ENCODE data around the gene HIF3A.
"Not testable (repeated sequence)": the region's sequence is repeated elsewhere in the genome, so short reads cannot be mapped to it uniquely, and the experiment has no call there.

Gene HIF3A

DNA sequence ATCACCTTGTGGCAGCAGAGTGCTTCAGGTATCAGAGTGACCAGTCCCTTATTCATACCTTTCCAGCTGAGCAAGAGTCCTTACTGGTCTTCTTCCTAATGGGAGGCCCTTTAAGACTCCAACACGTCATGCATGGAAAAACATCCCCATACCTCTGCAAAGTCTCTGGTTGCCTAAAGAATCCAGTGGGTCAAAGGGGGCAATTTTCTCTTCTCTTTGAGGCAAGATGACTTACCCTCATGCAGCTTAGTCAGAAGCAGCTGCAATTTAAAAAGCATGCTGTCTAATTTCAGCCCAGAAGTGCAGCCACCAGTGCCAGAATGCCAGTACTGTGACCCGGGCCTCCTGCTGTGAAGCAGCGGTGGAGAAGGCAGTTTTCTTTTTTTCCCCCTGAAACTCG, 68.7 kb downstream of the HIF3A start:
- no peak for DNase-seq

DNA sequence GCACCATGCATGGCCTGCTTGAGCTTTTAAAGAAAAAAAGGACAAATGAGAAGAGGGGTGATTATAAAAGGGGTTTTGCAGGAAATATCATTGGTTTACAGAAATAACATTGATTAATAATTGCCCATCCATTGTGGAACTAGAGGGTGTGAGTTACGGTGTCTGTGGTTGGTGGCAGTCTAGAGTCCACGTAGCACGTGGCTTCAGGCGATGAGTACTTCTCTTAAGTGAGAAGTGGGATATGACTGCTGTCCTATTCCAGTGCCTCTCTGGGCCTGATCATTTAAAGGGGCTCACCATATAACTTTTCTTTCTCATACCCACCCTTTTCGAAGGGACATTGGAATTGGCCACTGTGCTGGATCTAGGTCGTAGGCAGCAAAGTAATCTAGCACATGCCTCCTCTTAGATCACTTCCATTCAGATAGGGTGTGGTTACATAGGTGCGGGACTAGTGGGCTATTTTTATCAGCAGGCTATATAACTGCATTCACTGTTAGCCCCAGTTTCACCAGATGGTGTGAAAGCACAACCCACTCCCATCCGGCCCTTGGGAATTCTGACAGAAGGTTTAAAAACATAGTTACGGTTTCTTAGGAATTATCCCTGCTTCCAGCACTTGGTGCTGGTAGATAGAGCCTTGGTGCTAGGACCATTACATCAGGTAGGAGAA, 69.9 kb downstream of the HIF3A start:
- no peak for DNase-seq

DNA sequence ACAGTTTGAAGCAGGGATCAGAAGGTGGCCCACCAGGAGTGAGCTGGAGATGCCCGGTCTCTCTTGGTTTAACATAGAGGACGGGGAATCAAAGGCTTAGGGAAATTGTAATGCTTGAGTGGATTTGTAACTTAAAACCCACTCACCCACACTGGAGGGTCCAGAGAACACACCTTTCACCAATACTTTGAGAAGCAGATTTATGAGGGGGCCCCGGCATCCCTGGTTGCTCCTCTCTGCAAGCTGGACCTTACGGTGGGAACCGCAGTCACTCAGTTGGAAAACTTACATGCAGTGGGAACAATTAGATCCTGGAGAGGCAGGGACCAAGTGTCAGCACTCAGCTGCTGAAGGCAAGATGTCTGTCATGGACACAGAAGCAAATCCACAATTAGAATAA, 70.6 kb downstream of the HIF3A start:
- no peak for DNase-seq

GRCh38 chr19:46368116-46368515, 71.3 kb downstream of the HIF3A start:
- no peak for DNase-seq

DNA sequence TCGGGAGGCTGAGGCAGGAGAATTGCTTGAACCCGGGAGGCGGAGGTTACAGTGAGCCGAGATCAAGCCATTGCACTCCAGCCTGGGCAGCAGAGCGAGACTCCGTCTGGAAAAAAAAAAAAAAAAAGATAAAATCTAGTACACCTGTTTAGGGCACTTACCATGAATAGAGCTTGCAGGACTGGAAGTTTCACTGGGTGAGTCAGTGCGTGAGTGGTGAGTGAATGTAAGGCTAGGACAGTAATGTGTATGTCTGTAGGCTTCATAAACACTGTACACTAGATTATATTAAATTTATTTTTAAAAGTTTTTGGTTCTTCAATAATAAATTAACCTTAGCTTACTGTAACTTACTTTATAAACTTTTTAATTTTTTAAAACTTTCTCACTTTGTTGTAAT, 73.0 kb downstream of the HIF3A start:
- no peak for DNase-seq

- no peak for DNase-seq
Measured at GRCh38 chr19:46371371-46371901, 74.6 kb downstream of the HIF3A start.

- no peak for DNase-seq
Measured at GRCh38 chr19:46372901-46373490, 76.2 kb downstream of the HIF3A start.

DNA sequence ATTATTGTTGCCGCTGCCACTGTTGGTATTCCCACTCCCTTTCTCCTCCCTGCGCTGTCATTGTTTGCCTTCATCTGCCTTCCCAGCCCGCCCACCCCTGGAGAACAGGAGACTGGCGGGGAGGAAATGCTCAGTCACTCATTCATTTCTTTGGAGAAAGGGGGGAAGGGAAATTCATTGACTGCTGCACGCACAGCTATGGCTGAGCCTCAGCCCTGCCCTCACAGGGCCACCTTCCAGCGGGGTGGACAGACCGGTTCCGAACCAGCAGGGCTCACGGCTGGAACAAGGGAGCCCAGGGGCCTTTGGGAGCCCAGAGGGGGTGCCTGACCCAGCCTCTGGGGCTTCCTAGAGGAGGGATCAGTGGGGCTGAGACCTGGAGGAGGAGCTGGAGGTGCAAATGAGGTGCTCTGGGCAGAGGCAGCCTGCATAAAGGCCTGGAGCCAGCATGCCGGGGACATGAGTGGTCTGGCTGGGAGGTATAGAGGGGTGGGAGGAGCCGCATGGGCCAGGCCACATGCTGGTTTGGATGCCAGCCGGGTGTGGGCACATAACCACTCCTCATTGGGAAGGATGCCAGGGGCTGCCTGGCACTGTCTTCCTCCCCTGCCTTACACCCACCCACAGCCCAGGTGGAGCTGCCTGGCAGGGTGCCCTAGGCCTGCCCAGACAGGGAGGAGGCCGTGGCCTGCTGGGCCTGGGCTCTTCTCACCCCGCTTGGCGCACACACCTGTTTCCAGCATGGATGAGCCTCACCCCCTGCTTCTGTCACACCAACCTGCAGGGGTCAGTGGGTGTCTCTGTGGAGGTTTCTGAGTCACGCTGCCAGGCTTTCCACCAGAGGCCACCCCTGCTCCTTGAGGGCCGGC, 76.9 kb downstream of the HIF3A start:
- no peak for DNase-seq

DNA sequence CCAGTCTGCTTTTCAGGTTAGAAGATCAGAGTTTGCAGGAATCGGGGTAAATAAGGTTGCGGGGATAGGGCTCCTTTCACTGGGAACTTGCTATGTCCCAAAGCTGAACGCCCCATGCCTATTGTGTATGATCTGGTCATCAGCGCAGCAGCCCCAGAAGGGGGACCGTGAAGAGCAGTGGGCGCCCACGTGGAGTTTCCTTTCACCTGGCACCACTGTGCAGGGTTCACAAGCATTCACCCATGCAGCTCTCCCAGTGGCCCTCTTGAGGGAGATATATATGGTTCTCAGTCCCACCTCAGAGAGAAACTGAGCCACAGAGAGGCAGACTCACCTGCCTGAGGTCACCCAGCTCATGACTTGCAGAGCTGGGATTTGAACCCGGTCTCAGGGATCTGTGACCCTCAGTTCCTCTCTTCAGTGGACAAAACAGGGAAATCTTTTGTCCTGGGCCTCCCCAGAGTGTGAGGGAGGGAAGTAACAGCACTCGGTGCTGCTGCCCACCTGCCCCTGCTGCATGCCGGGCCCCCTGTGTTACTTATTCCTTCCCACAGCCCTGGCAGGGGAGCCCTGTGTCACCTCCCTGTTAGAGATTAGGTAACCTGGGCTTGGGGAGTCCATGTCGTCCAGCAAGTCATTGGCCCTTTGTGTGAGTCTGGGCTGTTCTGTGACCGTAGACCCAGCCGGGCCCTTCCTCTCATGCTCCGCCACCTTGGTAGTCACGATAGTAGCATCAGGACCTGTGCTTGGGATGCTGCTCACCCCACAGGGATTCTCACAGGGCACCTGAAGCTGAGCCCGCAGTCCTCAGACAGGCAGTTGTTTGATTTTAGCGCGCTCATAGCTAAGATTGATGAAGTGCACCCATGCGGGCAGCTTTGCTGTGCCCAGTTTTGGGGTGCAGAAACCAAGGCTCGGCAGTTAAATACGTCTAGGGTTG, 78.0 kb downstream of the HIF3A start:
- no peak for DNase-seq

DNA sequence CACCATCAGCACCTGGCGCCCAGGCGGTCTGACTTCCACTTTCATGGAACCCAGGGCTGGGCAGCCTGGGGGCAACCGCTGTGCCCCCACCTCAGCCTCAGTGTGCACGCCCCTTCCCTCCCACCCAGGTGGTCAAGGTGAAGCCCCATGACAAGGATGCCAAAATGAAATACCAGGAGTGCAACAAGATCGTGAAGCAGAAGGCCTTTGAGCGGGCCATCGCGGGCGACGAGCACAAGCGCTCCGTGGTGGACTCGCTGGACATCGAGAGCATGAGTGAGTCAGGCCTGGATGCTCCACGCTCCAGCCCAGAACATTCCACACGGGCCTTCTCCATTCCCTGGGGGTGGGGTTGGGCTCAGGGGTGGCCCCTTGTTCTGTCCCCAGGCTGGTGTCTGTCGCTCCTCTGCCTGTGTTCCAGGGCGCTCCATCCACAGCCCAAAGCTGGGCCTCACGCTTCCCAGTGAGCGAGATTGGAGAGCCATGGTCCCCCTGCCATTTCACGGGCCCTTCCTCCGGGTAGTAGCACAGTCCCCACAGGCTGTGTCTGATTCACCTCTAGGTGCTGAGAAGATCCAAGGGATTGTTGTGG, 78.7 kb downstream of the HIF3A start:
- not testable (repeated sequence) for DNase-seq

GRCh38 chr19:46376241-46377153, 79.7 kb downstream of the HIF3A start:
- no peak for DNase-seq

DNA sequence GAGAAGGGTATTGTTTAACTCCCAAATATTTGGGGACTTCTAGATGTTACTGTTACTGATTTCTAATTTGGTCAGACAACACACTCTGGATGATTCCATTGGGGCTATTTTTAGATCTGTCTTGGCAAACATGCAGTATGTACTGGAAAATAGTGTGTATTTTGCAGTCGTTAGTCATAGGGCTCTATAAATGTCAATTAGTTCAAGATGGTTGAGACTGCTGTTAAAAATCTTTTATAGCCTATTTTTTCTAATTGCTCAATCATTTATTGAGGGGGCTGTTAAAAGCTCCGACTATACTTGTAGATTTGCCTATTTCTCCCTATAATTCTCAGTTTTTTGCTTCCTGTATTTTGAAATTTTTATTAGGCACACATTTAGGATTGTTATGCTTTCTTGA, 81.4 kb downstream of the HIF3A start:
- DNase-seq = no peak

GRCh38 chr19:46380690-46381089, 83.8 kb downstream of the HIF3A start:
- DNase-seq = no peak

DNA sequence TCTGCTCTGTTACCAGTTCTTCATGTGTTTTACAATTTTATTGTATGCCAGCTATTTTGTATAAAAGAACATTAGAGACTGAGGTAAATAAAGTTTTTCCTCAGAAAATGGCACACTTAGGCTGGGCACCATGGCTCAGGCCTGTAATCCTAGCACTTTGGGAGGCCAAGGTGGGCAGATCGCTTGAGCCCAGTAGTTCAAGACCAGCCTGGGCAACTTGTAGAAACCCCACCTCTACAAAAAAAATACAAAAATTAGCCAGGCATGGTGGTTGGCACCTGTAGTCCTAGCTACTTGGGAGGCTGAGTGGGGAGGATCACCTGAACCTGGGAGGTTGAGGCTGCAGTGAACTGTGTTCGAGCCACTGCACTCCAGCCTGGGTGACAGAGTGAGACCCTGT, 84.5 kb downstream of the HIF3A start:
- DNase-seq = no peak

DNA sequence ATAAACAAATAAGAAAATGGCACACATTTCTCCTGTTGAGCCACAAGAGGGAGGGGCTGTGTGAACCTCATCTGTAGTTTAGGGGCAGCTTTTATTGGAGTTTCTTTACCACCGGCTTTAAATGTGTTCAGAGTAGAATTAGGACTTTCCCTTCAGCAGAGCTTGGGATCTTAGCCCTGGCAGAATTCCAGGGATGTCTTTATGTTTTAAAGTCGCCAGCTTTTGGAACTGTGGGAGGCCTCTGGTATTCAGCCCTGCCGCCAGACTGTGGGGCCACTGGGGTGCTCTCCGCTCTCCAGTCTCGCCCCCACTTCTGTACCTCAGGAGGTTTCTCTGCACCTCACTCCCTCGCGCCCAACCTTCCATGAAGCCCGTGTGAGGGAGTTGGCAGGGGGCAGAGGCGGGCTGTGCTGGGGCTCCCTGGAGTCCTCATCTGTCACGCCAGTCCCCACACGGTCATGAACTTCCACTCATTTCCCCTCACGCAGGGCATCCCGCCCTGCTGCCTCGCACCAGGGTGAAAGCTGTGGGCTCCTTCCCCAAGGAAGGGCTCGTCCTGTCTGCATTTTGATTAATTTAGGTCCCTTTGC, 85.0 kb downstream of the HIF3A start:
- no peak for DNase-seq

DNA sequence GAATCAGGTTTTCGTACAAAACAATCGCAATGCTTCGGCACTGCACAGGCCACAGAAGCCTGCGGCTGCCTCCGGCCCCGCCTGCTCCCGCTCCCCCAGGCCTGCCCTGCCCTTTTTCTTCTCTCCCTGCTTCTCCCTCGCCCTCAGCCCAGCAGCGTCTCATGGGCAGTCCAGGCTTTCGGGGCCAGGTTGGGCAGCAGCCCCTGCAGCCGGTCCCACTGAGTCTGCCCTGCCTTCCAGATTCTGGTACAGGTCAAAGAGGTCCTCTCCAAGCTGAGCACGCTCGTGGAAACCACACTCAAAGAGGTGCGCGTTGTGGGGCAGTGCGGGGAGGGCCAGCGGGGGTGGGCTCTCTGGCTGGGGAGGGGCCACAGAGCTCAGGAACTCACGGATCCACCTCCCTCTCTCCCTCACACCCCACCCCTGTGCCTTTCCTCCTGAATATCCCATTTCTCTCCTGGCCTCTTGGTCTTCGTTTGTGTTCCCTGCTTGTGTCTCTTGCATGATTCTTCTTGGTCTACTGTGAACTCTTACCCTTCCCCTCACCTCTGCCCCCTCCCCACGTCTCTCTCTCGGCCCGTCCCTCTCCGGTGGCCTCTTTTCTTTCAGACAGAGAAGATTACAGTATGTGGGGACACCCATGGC, 86.5 kb downstream of the HIF3A start:
- DNase-seq = no peak

DNA sequence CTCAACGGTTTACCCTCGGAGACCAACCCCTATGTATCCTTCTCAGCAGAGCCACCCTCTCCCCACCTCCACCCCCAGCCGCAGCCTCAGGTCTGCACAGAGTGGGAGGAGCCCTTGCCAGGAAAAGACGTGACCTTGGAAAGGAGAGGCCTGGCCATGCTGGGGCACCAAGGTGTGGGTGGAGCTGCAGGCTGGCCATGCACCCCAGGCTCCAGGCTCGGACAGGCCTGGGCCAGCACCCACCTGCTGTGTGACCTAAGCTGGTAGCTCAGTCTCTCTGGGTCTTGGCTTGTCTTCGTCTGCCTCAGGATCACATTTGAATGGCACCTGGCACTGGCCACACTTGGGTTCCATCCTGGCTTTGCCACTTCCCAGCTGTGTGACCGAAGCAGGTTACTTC, 87.0 kb downstream of the HIF3A start:
- DNase-seq = no peak

GRCh38 chr19:46384396-46384795, 87.6 kb downstream of the HIF3A start:
- DNase-seq = no peak

DNA sequence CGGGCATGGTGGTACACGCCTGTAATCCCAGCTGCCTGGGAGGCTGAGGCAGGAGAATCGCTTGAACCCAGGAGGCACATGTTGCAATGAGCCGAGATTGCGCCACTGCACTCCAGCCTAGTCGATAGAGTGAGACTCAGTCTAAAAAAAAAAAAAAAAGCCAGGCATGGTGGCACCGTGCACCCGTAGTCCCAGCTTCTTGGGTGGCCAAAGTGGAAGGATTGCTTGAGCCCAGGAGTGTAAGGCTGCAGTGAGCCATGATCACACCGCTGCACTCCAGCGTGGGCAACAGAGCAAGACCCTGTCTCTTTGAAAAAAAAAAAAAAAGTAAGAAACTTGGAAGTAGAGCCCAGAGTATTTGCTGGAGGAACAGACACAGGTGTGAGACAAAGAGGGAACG, 88.8 kb downstream of the HIF3A start:
- DNase-seq = no peak

GRCh38 chr19:46386151-46386550, 89.3 kb downstream of the HIF3A start:
- DNase-seq = no peak

Data from Kasumi-1 (cell line).